Right lobe of liver (tissue), 4 donors: ENCODE measurements around the gene SCARF2.
"Not testable (repeated sequence)": the region's sequence is repeated elsewhere in the genome, so short reads cannot be mapped to it uniquely, and the experiment has no call there.

Source experiments
- CTCF ChIP-seq, 4 donors: fragments of 200-600 bp in 3 of 4; fragments of 450-650 bp in 1 of 4; IDR thresholded peaks; one replicate each; pipeline versions ENCODE4 v1.5.1 to v1.8.0; 2016 to 2022; ENCODE audit warnings: antibody characterized with exemption in 4 of 4, mild to moderate bottlenecking in 2 of 4
- POLR2A ChIP-seq: fragments of 450-650 bp; IDR thresholded peaks from one replicate; pipeline ENCODE4 v1.6.1; 2017; ENCODE audit warnings: antibody characterized with exemption, mild to moderate bottlenecking
- donor health status: DM: no; HTN: no; CAD: no.
- donor health status: DM: no; HTN: no; CAD: no.
- donor health status: DM: no; HTN: yes; CAD: no.

DNA sequence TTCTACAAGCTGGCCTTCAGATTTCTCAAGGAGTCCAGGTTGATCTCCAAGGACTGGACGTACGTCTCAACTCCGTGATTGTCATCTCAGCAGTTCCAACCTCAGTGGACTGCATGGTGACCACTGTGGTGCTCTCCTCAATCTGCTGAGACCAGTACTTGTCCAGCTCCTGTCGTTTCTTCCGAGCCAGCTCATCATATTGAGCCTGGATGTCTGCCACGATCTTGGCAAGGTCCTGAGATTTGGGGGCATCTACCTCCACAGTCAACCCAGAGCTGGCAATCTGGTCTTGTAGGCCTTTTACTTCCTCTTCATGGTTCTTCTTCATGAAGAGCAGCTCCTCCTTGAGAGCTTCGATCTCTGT lies 45.5 kb upstream of the SCARF2 start:
- TF ChIP-seq CTCF (IDR thresholded peaks at IDR 0.05); POLR2A: not testable (repeated sequence)
